Choroid plexus epithelial cell (primary cell): ENCODE measurements around the gene TMEM53.

Experiments used
- DNase-seq: peaks from one replicate; pipeline ENCODE4 v3.0.0-alpha.2; 2010; ENCODE audit warnings: low read depth
- H3K4me3 ChIP-seq: 2 replicates; pipeline ENCODE4 v1.5.1; 2011; ENCODE audit warnings: low read depth, mild to moderate bottlenecking, control low read depth, low read length, moderate library complexity
- CTCF ChIP-seq: conservative IDR thresholded peaks from 2 replicates; pipeline ENCODE4 v1.5.1; 2011; ENCODE audit warnings: low read depth, mild to moderate bottlenecking, control low read depth, inconsistent platforms, low read length, moderate library complexity

The TMEM53 gene

GRCh38 chr1:44689447-44689765 is 15.1 kb upstream of the TMEM53 start:
- H3K4me3 ChIP-seq, result no peak overlapping the region
- no peak for DNase-seq
- no peak for TF ChIP-seq CTCF

DNA sequence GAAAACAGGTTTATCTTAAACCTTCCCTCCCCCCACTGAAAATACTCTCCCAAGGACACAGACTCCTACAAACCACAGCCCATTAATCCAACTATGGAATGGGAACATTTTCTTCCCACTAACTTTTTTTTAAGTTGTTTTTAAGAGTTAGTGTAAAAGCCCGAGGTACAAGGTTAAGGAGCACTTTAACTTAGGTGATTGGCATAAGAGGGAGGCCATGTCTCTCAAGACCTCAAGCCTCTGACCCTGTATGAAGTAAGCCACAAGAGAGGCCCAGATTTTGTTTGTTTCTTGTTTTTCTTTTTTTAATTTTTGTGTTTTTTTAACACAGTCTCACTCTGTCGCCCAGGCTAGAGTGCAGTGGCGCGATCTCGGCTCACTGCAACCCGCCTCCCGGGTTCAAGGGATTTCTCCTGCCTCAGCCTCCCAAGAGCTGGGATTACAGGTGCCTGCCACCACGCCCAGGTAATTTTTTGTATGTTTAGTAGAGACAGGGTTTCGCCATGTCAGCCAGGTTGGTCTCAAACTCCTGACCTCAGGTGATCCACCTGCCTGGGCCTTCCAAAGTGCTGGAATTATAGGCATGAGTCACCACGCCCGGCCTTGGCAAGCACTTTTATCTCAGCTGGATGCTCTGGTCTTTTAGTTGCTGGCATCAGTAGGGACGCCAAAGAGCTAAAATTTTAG is 14.6 kb upstream of the TMEM53 start:
- DNase-seq, result no peak
- no peak overlapping the region for H3K4me3 ChIP-seq
- TF ChIP-seq CTCF, result no peak

DNA sequence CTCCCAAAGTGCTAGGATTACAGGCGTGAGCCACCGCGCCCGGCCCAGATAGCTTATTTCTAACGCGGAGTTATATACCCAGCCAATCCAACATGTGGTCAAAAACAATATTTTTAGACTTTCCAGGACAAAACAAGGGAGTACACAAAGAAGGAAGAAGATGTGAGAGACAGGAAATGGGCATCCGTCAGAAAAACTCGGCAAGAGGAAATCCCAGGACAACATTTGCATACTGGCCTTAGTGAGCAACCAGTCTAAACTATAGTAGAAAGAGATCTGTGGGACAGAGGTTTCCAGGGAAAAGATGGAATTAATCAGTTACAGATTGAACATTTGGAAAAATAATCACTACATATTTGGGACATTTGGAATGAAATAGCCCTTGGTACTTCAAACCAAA is 11.6 kb upstream of the TMEM53 start:
- no peak for DNase-seq
- TF ChIP-seq CTCF, result no peak
- no peak overlapping the region for H3K4me3 ChIP-seq

- no peak overlapping the region for H3K4me3 ChIP-seq
- no peak for DNase-seq
- no peak for TF ChIP-seq CTCF
These were observed 10.9 kb upstream of the TMEM53 start for GRCh38 chr1:44685218-44685617.

DNA sequence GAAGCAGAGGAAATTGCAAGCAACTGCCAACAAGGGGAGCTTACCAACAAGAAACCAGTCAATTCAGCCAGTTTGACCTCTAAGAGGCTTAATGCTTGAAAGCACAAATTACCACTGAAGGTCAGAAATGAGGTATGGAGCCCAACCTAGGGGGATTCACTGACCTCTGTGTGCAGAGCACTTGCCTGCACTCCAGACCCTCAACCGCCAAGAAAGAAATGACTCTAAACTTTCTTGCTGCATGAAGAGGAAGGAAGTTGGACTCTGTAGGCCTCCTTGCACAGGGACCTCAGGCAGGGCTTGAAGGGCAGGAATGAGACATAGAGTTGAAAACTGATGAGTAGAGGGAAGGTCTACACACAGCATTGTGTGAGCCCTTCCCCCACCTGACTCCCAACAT is 10.2 kb upstream of the TMEM53 start:
- H3K4me3 ChIP-seq, result no peak overlapping the region
- TF ChIP-seq CTCF, result no peak
- DNase-seq, result no peak

DNA sequence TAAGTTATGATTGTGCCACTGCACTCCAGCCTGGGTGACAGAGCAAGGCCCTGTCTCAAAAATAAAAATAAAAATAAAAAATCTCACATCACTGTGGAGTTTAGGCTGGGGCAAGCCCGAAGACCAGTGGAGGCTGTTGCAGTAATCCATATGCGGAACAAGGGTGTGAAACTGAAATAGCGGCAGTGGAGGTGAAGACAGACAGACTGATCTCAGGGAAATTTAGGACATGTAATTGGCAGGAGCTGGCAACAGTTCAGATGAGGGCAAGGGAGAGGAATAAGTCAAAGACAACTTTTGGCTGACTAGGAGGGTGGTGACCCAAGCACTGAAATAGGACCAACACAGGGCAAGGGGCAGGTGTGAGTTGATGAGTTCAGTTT is 8.6 kb upstream of the TMEM53 start:
- no peak for DNase-seq
- TF ChIP-seq CTCF, result no peak
- no peak overlapping the region for H3K4me3 ChIP-seq
